RKO (cell line): ENCODE measurements around the gene KCTD5.

Source experiments
- DNase-seq: peaks from one replicate; pipeline ENCODE4 v3.0.0-alpha.2; 2016; ENCODE audit warnings: low spot score

The KCTD5 gene

DNA sequence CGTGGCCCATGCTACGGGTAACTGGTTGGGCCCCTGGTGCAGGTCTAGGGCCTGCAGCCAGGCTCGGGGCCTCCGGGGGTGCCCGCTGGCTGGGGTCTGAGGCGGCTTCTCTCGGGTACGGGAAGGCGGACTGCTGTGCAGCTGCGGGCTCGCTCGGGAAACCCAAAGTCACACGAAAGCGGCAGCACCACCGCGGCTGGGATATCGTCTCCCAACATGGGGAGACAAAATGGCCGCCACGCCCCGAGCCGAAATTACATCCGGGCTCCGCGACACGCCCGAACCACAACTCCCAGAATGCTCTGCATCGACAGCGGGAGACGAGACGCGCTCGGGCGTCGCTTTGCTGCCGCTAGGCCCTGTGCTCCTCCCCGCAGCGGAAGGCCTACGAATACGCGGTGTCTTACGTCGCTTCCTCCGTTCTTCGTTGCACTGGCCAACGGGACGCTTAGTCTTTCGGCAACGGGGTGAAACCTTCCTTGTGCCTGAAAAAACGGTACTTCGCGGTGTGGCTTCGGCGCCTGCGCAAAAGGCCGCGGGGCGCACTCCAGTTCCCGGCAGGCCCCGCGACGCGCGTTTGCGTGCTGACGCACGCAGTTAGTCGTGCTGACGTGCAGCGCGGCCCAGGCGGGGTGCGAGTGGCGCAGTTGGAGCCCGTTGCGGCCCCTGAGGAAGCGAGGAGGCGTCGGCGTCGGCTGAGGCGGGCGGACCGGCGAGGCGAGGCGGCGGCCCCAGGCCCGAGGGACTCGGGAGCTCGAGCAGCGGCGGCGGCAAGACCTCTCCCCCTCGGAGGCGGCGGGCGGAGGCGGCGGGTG, 69.9 kb downstream of the KCTD5 start, which contains the start of gene SRRM2:
Gene SRRM2, plus strand, starts transcription at position 604 of the 815 bp plus-strand sequence. CDS start 3,727 bp downstream, outside the sequence.
- peak; percentile 95 for DNase-seq

DNA sequence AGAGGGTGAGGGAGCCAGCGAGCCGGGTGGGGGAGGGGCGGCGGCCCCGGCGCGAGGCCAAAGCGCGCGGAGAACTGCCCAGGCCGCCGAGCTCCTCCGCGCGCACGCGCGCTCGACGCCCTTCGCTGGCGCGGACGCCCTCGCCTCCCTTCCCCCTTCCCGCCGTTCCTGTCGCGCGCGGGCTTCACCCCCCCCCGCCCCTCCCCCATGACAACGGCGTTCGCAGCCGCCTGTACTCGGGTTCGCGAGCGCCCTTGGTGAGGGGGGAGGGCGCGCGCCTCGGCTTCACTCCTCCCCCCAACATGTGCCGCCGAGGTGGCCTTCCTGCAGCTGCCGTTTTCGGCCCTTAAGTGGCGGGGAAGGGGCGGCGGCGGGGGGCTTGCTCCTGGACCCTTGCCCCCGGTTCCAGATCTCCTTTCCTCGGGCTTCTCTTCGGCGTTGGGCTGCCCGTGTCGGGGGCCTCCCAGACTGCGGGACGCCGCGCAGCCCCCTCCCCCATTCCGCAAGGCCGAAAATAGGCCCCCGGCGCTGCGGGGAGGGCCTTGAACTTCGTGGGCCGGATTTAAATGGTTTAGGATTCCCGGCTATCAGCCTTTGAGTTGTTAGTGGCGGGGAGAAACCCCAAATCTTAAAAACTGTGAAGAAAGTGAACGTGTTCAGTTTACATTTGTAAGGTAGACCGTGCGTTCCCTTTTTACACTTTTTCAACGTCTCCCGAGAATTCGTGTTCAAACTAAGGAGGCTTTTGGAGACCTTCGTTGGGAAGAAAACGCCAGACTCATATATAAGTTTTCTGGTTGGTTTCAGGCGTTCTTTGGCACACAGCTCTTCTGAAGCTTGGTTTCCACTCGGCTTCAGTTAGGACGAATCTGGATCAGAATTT, 70.8 kb downstream of the KCTD5 start:
- peak; percentile 91 for DNase-seq

DNA sequence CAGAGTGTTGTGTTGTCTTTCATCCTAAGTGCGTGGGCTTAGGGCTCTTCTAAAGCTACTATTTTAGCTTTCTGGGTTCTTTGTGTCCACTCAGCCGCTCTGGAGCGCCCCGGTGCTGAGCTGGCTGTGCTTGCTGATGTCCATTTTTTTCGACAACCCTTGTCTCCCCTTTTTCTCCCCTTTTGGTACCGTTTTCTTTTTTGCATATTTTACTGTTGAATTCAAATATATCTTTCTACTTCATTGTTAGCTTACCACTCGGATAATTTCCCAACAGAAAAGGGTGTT, 71.4 kb downstream of the KCTD5 start:
- peak; percentile 52 for DNase-seq

DNA sequence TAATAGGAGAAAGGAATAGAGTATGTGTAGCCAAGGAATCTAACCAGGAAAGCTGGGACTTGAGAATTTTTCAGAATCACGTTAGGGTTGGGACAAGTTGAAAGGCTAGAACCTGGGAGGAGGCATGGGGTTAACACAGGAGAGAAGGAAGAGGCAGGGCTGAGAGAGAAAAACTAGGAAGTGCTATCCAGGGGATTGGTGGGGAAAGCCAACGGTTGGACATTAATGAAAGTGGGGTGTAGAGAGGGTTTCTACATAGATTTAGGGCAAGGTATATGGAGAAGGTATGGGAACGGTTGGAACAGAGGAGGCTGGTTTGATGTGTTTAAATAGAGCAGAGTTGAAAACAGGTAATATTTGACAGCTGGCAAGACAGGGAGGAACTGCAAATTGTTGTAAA, 72.8 kb downstream of the KCTD5 start:
- no peak for DNase-seq

DNA sequence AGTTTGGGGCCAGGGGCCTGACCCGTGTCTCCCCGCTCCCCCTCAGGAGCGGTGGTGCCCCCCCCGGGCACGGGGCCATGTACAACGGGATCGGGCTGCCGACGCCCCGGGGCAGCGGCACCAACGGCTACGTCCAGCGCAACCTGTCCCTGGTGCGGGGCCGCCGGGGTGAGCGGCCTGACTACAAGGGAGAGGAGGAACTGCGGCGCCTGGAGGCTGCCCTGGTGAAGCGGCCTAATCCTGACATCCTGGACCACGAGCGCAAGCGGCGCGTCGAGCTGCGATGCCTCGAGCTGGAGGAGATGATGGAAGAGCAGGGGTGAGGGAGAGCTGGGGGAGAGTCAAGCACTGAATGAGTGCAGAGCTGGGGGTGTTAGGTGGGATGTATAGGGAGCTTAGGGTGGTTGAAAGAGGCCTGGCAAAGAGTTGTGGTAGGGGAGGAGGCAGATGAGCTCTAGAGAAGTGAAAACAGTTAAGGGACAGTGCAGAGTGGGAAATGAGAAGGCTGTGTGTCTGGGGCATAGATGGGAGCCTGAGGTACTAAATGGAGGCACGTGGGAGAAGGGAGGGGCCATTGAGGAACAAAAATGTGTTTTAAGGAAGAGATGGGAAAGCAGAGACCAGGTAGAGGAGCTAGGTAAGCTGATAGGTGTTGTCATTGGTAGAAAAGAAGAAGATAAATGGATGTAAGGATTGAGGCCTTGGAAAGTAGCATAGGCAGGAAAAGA, 74.1 kb downstream of the KCTD5 start:
- no peak for DNase-seq

DNA sequence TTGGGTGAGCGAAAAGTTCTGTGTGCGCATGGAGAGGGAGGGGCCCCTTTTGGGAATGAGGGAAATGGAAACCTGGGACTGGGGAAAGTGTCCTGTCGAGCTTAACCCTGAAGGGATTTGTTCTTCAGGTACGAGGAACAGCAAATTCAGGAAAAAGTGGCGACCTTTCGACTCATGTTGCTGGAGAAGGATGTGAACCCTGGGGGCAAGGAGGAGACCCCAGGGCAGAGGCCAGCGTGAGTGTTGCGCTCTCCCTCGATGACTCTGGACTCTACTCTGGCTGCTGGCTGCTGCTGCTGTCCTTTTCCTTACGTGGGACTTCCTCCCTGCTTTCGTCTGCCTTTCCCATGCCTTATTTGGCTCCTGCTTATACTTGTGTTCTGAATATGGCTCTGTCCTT, 75.0 kb downstream of the KCTD5 start:
- no peak for DNase-seq
